Stomach (tissue), 4 donors: ENCODE data around the gene UBE2O.

Experiments
- CTCF ChIP-seq, 7 experiments: fragments of 450-650 bp in 4 of 7; fragments of 200-600 bp in 3 of 7; sonication (generic) in 3 of 7; IDR thresholded peaks; one replicate each; pipeline ENCODE4 v1.5.1; 2016 to 2019; ENCODE audit warnings: antibody characterized with exemption in 7 of 7, control low read depth in 2 of 7, mild to moderate bottlenecking in 1 of 7
- EP300 ChIP-seq: sonication (generic); formaldehyde crosslinking; IDR thresholded peaks from one replicate; pipeline ENCODE4 v1.6.1; 2017; ENCODE audit warnings: antibody characterized with exemption
- POLR2A ChIP-seq, 4 donors: fragments of 450-650 bp; IDR thresholded peaks; one replicate each; pipeline ENCODE4 v1.6.1; 2016; ENCODE audit warnings: antibody characterized with exemption in 4 of 4, control low read depth in 2 of 4, mild to moderate bottlenecking in 1 of 4, moderate library complexity in 1 of 4
- POLR2AphosphoS5 ChIP-seq, 3 donors: sonication (generic); formaldehyde crosslinking; IDR thresholded peaks; one replicate each; pipeline ENCODE4 v1.6.1; 2016; ENCODE audit warnings: antibody characterized with exemption in 3 of 3

- no peak for TF ChIP-seq CTCF (IDR thresholded peaks at IDR 0.05)
- TF ChIP-seq EP300: no peak
- no peak for TF ChIP-seq POLR2AphosphoS5 (IDR thresholded peaks at IDR 0.05)
- TF ChIP-seq POLR2A (IDR thresholded peaks at IDR 0.05): no peak
Measured at GRCh38 chr17:76345377-76345974, 107.5 kb downstream of the UBE2O start.
